Umbilical cord (tissue), 2 donors: ENCODE results near the gene SEMA7A. TPM values are rescaled to one million over a fixed set of nuclear protein-coding genes. Genes with fewer than 3 reads are reported as not detected.

Experiments
- DNase-seq: peaks from one replicate; pipeline ENCODE4 v3.0.0-alpha.2; 2015; ENCODE audit warnings: low spot score
- total RNA-seq: library from RNA; depleted of rRNA; stranded (reverse); fragments of >200 nt; gene quantifications from one replicate; pipeline ENCODE4 v1.2.3, GENCODE V29; 2014; ENCODE audit warnings: low replicate concordance; ENCODE audit not compliant: insufficient read depth

SEMA7A gene
- total RNA-seq, 1 donor from 2014 or later: 23.1 TPM

GRCh38 chr15:74417670-74418069 lies 16.1 kb downstream of the SEMA7A start:
- DNase-seq: no peak

GRCh38 chr15:74417225-74417624 lies 16.5 kb downstream of the SEMA7A start:
- DNase-seq: no peak

DNA sequence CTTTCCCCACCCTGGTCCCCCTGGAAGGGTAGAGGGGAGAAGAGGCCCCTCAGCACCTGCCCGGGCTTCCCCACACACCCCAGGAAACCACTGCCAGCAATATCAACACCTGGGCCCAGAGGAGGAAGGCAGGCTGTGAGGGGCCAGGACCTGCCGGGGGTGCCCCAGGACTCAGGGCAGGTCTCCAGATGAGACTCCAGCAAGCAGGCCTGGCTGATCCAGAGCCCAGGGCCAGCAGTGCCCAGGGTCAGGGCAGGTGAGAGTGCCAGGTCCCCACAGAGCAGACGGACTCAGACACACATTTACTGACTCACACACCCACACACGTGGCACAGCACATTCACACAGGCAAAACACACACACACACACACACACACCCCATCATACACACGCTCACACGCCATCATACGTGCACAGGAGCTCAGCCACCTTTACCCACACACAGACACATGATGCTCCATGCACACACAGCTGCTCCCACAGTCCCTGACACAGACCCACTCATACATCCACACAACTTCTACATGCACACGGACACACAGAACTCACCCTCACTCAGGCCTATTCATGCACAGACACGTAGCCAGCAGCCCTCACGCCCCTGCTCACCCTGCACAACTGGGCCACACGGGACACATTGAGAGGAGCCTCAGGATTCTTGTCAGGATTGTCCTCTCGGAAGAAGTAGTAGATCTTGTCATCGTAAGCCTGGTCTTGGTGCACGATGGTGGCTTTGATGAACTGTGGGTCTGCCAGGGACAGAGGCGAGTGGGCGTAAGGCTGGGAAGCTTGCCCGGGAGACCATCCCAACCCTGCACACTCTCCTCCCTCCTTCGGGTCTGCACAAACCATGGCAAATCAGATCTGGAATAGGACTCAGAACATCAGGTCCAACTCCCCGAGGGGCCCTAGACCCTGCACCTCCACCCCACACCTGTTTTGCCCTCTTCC lies 17.5 kb downstream of the SEMA7A start:
- DNase-seq: no peak

GRCh38 chr15:74414603-74415338 lies 19.0 kb downstream of the SEMA7A start:
- no peak for DNase-seq

- DNase-seq: no peak
Measured at GRCh38 chr15:74414081-74414580, 19.6 kb downstream of the SEMA7A start.

DNA sequence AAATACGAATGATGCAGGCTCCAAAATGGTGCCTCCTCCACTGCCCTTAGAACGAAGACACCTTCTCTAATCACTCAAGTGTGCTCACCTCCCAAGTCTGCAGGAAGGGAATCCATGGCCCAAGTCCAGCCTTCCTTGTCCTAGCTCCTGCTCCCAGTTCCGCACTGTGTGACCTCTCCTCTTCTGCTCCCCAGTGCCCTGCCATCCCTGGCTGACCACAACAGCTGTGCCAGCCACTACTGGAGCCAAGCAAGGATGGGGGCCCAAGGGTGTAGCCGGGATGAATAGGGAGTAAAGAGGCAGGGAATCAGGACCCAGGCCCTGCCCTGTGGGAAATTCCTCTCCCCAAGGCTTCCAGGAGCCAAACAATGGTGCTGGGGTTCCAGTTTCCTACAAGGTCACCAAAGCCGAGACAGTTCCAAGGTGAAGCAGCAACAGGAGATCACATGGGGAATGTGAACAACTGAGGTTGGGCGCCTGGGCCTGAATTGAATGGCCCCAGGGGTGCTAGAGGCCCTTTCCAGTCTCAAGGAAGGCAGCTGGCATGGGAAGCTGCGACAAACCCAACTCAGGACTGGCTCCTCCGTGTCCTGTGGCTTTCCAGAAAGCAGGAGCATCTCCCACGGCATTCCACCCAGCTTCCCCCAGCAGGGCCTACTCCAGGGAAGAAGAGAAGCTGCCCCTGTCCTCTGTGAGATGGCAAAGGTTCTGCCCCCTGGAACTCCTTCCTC lies 20.2 kb downstream of the SEMA7A start:
- no peak for DNase-seq

DNA sequence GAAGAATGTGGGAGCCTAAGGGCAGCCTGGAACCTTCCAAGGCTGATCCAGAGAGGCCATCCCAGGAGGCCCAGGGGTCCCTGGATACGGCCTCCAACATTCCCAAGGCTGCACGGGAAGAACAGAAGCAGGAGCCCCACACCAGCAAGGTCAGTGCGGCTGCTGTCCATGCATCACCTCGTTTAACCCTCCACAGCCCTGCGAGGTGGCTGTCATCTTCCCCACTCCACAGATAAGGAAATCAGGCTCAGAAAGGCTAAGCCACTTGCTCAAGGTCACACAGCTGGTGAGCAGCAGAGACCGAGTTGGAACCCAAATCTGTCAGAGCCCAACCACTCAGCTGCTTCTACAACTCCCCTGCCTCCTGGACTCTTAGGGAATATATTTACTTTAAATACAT lies 21.6 kb downstream of the SEMA7A start:
- no peak for DNase-seq

DNA sequence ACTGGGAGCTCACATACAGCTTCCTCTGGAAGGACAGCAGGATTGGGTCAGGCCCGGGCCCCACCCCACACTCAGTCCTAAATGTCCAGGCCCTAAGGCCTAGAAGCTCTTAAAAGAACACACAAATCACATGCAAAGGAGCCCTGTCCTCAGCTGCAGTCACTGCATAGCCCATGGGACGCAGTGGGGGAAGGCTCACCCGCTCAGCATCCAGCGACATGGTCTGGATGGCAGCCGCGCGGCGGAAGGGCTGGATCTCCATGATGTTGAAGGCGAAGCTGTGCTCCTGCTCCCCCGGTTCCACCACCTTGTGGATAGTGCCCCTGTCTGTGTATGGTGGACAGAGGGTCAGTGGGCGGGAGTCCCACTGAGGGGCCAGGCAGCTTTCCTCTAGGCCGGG lies 22.1 kb downstream of the SEMA7A start:
- DNase-seq: no peak

- no peak for DNase-seq
Measured at GRCh38 chr15:74410502-74410901, 23.3 kb downstream of the SEMA7A start.

- no peak for DNase-seq
Measured at GRCh38 chr15:74409225-74409624, 24.5 kb downstream of the SEMA7A start.

GRCh38 chr15:74408815-74409214 lies 24.9 kb downstream of the SEMA7A start:
- DNase-seq: no peak

DNA sequence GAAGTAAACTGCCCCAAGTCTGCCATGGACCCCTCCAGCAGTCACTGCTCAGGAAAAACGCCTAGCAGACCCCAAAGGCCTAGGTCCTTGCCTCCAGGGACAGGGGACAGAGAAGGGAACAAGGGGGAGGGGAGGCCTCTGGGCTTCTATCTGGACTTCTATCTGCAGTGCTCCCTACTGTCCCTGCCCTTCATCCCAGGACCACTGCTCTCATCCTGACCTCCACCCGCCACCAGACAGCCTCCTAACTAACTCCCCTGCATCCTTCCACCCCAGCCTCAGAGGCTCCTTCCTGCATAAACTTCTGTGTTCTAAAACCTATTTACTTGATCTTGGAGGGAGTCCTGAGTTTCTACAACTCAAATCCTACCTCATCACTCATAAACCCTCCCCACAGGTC lies 25.4 kb downstream of the SEMA7A start:
- DNase-seq: no peak

- DNase-seq: peak; percentile 93
Measured at GRCh38 chr15:74406992-74407705, 26.6 kb downstream of the SEMA7A start.

DNA sequence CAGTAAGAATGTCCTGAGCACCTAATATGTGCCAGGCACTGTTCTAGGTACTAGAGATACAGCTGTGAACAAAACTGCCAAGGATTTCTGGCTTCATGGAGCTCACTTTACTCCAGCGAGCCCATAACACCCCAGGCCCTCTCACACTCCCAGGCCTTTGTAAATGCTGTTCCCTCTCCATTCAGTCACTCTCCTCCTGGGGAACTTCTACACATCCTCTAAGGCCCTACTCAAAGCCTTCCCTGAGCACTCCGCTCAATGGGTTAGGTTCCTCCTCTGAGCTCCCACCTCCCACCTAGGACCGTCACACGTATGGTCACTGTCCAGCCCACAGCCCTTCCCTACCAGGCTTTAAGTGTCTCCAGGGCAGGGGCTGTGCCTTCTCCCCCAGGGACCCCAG lies 27.2 kb downstream of the SEMA7A start:
- no peak for DNase-seq

GRCh38 chr15:74405823-74406222 lies 27.9 kb downstream of the SEMA7A start:
- no peak for DNase-seq

DNA sequence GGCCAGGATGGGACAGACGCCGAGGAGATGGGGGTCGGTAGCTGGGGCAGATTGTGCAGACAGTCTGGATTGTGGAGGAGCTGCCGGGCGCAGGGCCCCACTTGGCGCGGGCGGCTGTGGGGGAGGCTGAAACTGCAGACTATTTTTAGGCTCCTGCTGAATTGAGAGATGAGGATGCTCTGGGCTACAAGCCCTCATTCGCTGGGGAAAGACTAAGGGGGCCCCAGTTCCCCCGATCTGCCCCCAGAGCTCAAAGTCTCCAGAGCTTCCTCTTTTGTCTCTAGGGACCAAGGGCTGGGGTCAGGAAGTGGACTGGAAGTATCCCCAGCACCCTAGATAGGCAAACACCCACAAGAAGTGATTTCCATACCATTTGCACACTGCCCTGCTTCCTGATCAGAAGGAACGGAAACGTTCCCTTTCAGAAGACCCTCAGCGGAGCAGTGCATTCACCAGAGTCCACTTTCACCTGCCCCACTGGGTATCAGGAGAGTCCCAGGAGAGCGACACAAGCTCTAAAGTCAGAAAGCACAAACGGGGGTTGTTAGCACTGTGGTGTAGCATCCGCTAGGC lies 29.7 kb downstream of the SEMA7A start:
- peak; percentile 87 for DNase-seq

DNA sequence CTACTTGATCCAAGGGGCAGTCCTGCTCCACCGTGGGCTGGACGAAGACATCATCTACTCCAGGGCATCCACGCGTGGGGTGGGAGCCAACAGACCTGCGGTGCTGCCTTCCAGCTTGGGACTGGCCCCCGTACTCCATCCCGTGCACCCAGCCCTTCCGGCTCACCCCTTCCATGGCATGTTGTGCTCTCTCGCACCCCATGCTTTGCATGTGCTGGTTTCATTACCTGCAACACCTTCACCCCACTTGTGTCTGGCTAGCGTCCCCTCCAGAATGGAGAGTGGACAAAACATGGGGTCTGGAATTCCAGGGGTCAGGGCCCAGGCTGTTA lies 30.2 kb downstream of the SEMA7A start:
- no peak for DNase-seq

DNA sequence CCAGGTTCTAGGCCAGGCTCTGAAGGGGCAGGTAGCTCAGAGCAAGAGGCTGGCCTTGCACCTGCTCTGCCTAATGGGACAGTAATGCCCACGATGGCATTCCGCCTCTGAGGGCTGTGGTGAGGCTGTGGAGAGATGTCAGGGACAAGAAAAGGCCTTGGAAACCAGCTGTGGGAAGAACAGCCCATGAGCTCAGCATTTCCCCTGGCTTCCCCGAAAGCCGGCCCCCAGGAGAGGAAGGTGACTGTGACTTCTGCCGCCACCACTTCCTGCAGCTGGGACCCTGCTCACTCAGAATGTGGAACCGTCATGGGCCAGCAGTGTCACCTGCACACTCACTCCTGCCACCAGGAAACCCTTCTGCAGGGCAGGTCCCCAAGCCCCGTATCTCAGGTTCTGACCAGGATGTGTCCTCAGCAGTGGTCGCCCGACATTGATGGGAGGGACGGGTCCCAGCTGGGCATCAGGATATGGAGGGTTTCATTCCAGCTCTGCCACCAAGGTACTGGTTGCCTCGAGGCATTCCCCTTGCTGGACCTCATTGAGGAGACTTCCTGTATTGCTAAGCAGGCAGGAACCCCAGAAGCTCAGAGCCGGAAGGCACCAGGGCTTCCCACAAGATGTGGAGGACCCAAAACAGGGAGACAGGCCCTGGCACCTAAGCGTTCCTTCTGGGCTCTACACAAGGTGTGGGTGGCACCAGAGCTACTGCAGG lies 30.7 kb downstream of the SEMA7A start:
- DNase-seq: no peak

DNA sequence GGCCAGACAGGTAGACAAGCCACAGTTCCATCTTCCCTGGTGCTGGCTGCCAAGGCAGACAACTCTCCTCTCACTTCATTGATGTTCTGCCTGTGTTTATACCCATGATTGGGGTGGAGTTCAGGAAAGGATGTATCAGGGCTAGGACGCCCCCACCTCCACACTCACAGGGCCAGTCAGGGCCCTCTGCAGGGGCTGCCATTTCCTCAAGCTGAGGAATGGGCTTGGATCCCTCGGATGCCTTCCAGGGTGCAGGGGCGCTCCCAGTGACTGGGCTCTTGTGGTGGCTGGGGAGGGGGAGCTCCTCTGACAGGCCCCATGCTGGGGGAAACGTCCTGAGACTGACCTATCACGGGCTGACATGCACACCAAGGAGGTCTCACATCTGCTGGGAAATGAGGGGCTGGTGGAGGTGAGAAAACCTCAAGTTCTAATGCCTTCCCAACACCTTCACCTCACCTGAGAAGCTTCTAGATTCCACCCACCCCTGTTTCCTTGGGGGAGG lies 31.4 kb downstream of the SEMA7A start:
- DNase-seq: no peak
